ENCODE results near the gene SPECC1L.
"Not testable (repeated sequence)": the region's sequence is repeated elsewhere in the genome, so short reads cannot be mapped to it uniquely, and the experiment has no call there.

The SPECC1L gene

DNA sequence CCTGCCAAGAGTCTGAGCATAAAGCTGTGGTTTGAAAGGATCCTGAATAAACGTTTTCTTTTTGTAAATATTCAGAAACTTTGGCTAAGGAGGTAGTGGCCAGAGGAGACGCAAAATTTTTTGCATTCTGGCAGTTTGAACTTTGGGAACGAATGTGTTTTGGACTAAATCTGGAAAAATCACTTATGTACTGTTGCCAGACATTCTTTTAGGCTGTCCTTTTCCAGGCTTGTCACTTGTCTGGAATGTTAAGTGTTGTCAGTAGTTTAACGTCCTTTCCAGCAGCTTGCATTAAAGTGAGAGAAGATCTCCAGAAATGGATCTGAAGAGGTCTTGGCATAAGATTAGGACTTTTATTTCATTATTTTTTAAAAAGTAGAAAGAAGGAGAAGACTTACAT, 18.5 kb downstream of the SPECC1L start:
- DNase-seq = peak; percentile 20

DNA sequence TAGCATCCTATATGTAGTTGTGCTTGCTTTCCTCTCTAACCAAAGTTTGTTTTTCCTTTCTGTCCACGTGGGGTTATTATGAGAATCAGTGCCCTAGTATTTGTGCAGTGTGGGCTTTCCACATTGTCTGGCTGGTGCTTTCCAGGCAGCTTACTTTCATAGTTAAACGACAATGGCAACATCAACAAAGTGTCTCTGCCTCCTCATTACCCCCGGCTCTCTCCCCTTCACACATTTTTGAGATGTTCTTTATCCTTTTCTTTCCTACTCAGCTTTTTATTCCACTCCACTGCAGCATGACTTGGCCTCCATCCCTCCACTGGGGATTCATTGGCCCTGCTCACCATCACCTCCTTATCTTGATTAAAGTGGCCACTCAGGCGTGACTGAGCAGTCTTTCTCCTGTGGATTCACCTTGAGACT, 19.1 kb downstream of the SPECC1L start:
- no peak for DNase-seq

DNA sequence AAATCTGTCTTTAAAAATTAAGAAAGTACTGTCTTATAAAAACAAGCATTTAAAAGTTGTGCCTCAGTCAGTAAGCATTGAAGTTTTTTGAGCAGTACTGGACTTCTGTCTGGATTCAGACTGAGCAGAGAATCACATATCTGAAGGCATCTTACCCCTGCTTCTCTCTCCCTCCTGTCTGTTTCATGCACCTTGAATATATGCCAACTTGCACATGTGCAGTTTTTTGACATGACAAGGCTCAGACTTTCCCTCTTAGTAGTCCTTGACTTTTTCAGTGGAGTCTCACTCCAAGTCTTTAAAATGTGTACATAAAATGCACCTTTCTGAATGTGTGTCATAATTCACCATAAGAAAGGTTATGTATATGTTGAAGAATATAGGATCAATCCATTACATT, 19.8 kb downstream of the SPECC1L start:
- no peak for DNase-seq

DNA sequence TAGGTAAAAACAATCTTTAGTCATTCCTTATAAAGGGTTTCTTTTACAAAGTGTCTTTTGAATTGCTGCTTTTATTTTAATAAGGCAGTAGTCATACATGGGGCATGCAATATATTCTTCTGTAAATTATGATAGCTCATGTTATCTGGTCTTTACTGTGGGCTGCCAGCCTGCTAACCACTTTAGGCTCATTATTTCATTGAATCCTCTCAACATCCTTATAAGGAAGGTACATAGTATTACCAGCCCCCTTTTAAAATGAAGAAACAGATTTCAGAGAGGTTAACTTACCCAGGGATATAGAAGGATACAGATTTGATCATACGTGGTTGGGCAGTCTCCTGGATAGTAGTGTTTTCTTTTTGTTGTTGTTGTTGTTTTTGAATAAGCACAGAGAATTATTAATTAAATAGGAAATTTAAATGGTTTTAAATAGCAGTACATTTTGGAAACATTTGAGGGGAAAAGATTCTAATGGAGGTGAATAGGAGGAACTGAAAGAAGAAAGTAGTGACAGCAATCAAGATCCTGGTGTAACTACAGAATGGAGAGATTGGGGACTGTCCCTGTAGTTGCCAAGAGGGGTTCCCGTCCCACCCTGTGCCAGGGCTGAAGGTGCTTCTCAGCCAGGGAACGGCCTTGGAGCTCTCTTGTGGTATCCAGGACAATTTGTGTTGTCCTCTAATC, 21.0 kb downstream of the SPECC1L start:
- no peak for DNase-seq

DNA sequence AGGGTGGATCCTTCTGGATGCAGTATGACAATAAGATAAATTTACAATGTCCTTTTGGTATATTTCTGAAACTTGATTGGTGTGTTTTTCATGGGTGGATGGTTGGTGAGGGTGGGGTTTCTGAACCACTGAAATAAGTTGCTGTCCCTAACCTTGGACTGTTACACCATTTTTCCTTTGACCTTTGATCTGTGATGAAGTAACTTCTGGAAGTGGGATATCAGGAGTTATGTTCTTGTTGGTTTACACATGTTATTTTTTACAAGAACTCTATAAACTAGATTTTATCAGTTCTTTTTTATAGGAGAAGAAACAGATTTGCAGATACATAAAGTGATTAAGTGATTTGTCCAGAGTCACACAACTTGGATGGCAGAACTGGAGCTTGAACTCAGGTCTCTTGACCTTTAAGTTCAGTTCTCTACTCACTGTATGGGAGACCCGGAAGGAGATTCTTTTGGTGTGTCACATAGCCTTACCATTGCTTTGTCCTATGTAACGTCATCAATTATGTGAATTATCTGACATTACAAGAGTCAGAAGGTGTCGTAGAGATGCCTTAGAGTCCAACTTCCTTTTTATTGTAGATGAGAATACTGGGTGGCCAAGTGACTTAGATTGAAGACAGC, 21.7 kb downstream of the SPECC1L start:
- not testable (repeated sequence) for DNase-seq

GRCh38 chr22:24294913-24295312, 24.3 kb downstream of the SPECC1L start:
- DNase-seq = not testable (repeated sequence)

DNA sequence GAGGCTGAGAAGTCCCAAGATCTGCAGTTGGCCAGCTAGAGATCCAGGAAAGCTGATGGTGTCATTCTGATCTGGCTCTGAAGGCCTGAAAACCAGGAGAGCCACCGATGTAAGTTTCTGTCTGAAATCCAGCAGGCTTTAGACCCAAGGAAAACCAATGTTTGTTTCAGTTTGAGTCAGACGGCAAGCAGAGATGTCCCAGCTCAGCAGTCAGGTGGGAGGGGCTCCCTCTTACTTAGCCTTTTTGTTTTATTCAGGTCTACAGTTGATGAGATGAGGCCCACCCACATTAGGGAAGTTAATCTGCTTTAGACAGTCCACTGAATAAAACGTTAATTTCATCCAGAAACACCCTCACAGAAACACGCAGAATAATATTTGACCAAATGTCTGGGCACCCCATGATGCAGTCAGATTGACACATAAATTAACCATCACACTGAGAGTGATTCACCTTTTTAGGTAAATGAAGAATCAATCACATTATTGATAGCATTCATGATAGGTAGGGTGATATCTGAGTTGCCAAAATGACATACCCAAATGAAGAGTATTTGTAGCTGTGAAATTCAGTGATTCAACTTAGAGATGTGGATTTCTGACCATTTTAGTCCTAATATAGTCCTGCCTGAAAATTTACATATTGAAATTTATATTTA, 28.0 kb downstream of the SPECC1L start:
- DNase-seq = not testable (repeated sequence)

DNA sequence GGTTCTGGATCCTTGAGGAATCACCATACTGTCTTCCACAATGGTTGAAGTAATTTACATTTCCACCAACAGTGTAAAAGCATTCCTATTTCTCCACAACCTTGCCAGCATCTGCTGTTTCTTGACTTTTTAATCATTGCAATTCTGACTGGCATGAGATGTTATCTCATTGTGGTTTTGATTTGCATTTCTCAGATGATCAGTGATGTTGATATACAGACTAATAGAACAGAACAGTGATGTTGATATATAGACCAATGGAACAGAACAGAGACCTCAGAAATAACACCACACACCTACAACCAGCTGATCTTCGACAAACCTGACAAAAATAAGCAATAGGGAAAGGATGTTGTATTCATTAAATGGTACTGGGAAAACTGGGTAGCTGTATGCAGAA, 29.9 kb downstream of the SPECC1L start:
- not testable (repeated sequence) for DNase-seq

DNA sequence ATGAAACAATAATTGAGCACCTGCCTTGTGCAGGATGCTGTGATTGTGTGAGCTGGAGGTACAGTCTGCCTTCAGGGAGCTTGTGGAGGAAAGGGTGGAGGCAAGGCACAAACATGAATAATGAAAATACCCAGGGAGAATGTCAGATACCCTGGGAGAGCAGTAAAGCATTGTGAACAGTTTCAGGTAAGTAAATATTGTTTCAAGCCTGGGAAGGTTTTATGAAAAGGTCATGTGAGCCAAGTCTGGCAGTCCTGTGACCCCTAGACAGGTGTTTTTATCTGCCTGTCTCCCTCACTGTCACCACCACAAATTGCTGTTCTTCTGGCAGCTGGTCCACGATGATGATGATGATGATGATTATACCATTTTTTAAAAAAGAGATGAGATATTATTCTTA, 32.0 kb downstream of the SPECC1L start:
- DNase-seq = no peak

DNA sequence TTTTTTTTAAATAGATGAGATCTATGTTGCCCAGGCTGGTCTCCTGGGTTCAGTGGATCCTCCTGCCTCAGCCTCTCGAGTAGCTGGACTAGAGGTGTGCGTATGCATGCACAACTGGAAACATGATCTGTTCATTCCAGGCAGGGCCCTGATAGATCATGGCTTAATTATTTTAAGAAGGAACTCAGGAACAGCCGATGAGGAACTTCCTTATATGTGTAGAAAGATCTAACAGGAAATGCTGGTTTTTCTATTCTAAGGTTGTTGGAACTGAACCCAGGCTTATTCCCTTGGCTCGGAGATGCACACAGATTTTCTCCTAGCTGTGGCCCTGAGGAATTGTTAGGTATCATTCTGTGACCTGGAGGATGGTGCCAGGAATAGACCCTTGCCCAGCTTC, 32.4 kb downstream of the SPECC1L start:
- no peak for DNase-seq

- no peak for DNase-seq
Observed at GRCh38 chr22:24304062-24304675, 33.5 kb downstream of the SPECC1L start.

- no peak for DNase-seq
Observed at GRCh38 chr22:24305260-24305692, 34.6 kb downstream of the SPECC1L start.

DNA sequence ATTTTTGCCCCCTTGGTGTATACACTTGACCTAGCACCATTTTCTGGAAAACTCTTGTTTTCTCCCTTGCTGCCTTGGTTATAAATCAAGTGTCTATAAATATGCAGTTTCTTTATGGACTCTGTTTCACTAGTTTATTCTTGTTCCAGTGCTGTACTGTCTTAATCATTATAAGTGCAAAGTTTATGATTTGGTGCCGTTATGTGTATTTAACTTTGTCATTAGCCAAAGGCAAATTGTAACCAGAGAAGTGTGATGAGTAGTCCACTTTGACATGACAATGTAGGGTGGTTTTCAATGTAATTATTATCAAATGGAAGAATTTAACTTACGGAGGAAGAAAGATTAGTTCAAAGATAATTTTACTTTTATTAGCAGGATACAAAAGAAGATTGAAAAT, 40.3 kb downstream of the SPECC1L start:
- DNase-seq = no peak

DNA sequence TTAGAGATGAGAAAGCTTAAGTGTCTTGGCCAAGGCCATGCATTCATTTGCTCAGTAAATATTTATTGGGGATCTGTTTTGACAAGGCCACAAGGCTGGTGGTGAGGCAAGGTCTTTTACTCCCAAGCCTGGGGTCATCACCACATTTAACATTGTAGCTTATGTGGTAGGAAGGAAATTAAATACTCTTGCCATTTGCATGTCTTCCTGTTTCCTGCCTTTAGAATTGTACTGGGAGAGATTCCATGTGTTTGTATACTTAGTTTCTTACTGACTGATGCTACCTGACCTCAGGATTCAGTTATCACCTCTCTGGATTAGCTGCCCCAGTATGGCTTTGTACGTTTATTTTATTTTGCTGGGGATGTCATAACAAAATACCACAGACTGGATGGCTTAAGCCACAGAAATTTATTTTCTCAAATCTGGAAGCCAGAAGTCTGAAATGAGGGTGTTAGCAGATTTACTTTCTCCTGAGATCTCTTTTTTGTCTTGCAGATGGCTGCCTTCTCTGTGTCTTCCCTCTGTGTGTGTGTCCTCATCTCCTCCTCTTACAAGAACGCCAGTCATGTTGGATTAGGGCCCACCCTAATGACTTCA, 44.8 kb downstream of the SPECC1L start:
- no peak for DNase-seq

DNA sequence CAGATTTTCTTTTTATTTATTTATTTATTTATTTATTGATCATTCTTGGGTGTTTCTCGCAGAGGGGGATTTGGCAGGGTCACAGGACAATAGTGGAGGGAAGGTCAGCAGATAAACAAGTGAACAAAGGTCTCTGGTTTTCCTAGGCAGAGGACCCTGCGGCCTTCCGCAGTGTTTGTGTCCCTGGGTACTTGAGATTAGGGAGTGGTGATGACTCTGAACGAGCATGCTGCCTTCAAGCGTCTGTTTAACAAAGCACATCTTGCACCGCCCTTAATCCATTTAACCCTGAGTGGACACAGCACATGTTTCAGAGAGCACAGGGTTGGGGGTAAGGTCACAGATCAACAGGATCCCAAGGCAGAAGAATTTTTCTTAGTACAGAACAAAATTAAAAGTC, 45.6 kb downstream of the SPECC1L start:
- DNase-seq = not testable (repeated sequence)

DNA sequence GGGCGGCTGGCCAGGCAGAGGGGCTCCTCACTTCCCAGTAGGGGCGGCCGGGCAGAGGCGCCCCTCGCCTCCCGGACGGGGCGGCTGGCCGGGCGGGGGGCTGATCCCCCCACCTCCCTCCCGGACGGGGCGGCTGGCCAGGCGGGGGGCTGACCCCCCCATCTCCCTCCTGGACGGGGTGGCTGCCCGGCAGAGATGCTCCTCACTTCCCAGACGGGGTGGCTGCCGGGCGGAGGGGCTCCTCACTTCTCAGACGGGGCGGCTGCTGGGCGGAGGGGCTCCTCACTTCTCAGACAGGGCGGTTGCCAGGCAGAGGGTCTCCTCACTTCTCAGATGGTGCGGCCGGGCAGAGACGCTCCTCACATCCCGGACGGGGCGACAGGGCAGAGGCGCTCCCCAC, 46.9 kb downstream of the SPECC1L start:
- DNase-seq = not testable (repeated sequence)

DNA sequence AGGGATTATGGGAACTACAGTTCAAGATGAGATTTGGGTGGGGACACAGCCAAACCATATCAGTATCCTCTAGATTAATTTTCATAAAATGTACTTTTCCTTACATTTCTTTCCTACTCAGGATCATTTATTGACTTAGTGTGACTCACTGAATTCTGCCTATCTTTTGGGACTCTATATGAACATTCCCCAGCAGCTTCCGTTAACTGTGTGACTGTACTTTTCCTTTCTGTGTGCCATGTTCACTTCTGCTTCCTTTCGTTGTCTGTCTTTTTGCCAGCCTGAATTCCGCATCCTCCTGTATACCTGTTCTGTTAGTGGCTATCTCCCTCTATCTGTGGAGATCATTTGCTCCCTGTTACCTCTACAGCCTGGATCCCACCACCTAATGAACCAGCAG, 48.8 kb downstream of the SPECC1L start:
- DNase-seq = no peak

DNA sequence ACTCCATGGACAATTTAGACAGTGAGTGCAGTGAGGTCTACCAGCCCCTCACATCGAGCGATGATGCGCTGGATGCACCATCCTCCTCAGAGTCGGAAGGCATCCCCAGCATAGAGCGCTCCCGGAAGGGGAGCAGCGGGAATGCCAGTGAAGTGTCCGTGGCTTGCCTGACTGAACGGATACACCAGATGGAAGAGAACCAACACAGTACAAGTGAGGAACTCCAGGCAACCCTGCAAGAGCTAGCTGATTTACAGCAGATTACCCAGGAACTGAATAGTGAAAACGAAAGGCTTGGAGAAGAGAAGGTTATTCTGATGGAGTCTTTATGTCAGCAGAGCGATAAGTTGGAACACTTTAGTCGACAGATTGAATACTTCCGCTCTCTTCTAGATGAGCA, 51.4 kb downstream of the SPECC1L start:
- no peak for DNase-seq

DNA sequence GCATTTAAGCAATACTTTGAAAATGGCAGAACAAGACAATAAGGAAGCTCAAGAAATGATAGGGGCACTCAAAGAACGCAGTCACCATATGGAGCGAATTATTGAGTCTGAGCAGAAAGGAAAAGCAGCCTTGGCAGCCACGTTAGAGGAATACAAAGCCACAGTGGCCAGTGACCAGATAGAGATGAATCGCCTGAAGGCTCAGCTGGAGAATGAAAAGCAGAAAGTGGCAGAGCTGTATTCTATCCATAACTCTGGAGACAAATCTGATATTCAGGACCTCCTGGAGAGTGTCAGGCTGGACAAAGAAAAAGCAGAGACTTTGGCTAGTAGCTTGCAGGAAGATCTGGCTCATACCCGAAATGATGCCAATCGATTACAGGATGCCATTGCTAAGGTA, 51.9 kb downstream of the SPECC1L start:
- no peak for DNase-seq

DNA sequence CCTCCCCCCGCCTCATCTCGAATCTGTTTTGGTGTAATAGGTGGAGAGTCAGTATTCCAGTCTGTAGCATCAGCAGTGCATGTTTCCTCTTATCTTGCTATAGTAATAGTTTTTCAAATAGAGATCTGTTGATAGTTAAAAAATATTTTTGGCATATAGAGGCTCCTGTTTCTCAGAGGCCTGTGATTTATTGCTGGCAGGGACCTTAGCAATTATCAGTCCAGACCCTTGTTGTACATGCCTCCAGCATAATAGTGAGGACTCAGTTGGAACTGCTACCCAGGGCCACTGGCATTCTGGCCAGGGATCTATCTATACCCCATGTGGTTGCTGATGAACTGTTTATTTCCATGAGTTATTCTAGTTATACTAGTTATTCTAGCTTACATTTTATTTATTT, 52.6 kb downstream of the SPECC1L start:
- DNase-seq = no peak

DNA sequence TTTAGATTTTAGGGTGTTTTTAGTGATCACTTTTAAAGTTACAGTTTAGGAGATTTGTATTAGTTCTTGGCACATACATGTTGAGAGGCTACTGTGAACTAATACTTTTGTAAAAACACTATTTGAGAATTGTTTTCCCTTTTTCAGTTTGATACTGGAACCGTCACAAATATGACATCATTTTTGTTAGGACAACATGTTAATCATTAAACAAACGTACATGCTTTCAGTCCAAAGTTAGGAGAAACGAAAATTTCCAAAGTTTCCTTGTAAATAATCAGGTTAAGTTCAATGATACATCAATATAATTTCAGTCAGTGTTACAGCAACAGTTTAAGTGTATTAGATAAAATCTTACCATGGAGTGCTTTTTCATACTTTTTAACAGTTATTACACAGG, 53.1 kb downstream of the SPECC1L start:
- DNase-seq = no peak

- no peak for DNase-seq
Observed at GRCh38 chr22:24324137-24324536, 53.5 kb downstream of the SPECC1L start.

GRCh38 chr22:24325105-24325757, 54.6 kb downstream of the SPECC1L start:
- DNase-seq = peak; percentile 67
